GM21447 (cell line): ENCODE measurements around the gene SMARCA2.

Experiments used
- ATAC-seq: cut with Tn5 transposase; IDR thresholded peaks from one replicate; pipeline ENCODE4 v1.9.1; 2021; ENCODE audit not compliant: unreplicated experiment

The SMARCA2 gene

DNA sequence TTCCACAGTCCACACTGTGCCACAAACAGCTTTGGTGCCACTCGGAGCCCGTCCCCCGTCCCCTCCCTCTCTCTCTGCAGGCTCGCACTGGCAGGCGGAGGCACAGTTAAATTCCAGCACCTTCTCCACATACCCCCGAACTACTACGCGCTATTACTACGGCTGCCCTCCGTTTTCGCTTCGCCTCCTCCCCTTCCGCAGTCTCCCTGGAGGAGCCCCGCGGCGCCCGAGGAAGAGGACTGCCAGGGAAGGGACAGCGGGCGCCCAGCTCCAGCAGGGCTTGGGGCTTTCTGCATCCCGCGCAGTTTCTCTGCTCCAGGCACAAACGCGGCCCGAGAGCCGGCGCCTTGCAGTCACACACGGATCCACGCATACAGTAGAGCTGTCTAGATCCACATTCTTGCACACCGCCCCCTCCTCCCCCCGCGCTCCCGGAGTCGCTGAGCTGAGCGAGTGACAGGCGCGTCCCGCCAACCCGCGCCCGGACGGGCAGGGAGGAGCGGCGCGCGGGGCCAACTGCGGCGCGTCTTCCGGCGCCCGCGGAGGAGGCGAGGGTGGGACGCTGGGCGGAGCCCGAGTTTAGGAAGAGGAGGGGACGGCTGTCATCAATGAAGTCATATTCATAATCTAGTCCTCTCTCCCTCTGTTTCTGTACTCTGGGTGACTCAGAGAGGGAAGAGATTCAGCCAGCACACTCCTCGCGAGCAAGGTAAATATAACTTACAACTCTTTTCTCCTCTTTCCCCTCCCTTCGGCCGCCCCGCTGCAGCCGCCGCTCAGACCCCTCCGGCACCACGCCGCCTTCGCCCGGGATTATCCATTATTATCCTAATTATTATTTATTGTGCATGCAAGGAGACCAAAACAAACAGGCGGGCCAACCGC, at the start of gene SMARCA2:
TSS of gene SMARCA2 (plus strand) at position 652 of the 885 bp plus-strand sequence. CDS start 13,676 bp downstream, outside the sequence.
- ATAC-seq, result peak; percentile 69

DNA sequence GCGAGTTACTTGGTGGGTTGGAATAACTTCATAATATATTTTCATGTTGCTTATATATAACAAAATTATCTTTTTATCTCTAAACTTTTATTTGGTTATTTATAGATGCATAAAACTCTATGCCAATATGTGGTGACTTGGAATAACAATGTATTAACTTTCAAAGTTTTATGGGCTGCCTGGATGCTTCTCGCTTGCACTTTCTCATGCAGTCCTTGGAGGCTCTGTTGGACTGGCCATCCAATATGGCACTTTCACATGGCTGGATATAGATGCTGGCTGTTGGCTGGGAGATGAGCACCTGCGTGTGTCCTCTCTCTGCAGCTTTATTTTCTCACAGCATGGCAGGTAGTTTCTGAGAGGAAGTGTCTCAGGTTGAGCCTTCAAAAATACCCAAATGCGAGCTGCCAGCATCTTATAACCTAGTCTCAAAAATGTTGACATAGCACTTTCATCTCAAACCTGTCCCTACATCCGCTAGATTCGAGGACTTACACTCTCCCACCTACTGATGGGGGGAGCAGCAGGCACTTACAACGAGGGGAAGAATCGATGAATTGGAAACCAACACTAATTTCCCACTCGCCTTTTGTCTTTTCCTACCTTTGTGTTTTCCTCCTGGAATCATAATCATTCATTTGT, 48.3 kb upstream of the SMARCA2 start:
- ATAC-seq, result no peak

DNA sequence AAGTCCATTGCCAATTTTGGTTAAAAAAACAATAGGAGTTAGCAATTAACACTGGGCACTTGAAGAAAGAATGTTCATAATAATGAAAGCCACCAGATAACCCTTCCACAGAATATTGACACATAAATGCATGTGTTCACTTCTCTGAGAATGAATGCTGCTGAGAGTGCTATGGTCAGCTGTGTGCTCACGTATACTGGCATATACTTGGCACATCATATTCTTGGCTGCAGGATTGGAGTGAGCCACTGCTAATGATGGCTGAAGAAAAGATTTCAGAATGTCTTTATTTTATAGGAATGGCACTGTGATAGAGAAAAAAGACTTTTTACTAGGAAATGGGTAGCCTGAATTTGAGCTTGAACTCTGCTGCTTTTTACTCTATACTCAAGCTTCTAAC, 46.0 kb upstream of the SMARCA2 start:
- no peak for ATAC-seq

DNA sequence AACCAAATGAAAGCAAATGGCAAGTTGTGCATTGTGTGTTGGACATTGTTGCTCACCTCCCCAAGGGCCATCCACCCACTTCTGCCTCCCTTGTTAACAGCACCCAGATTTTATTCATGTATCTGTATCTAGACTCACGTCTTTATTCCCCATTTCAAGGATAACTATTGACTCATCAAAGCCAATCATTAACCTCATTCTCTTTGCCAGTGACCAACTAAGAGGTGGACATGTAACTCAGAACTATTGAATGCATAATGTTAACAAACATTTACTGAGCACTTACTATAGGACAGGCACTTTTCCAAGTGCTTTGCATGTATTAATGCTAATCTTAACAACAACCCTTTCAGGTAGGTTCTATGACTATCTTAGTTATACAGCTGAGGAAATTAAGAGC, 45.2 kb upstream of the SMARCA2 start:
- no peak for ATAC-seq

DNA sequence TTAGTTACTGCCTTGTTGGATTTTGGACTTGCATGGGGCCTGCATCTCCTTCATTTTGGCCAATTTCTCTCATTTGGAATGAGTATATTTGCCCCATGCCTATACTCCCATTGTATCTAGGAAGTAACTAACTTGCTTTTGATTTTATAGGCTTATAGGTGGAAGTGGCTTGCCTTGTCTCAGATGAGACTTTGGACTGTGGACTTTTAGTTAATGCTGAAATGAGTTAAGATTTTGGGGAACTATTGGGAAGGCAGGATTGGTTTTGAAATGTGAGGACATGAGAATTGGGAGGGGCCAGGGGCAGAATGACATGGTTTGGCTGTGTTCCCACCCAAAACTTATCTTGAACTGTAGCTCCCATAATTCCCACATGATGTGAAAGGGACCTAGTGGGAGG, 42.5 kb upstream of the SMARCA2 start:
- ATAC-seq, result no peak

DNA sequence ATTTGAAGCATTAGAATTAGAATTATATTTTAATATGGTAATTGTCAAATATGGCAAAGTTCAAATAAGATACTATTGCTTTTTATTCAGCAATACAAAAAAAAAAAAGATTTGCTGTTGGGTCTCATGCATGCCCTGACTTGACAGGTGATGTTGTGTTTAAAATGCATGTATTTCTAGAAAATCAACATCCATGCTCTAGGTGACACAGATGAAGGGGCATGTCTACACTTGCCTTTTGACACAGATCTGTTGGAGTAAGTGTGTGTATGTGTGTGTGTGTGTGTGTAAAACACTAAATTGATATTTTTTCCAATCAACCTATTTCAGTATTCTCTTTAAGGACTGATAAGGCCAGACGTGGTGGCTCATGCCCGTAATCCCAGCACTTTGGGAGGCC, 38.1 kb upstream of the SMARCA2 start:
- ATAC-seq, result no peak

DNA sequence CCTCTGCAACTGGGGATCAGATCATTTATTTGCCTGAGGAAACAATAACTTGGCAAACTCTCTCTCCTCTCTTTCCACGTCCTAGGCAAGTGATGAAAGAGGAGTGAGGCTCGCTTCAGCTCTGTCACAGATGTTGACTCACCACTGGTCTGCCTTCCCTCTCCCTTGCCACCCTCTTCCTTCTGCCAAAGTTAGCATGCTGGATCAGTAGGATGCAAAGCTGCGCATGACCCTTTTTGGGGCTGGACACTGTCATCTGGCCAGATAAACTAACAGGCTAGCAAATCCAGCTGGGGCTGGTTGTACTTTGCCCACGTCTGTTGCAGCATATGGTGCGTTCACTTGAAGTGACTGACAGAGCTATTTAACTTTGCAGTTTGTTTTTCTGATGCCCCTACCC, 36.2 kb upstream of the SMARCA2 start:
- ATAC-seq, result no peak

DNA sequence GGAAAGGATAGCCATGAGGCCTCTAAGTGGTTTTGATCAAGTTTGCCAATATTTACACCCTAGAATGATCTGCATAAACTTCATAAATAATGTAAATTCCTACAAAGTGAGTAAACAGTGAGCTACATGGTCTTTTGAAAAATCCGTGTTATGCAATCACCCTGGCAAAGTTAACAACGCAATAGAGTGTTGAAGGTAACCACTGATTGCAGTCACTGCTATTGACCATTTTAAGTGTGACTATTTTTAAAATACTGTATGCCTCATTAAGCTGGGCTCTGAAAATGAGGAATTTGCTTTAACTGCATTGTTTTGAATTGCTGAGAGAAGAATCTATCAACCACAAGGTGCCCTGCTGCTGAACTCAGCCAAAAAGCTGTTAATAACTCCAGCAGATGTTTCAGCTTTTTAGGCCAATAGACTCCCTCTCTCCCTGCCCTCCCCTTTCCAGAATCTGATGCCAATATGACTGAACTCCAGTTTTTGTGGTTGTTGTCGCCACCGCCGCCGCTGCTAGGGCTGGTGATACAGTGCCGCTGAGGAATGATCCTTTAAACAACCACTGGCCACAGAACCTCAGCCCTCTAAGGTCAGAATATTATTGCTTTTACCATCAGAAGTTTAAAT, 35.3 kb upstream of the SMARCA2 start:
- no peak for ATAC-seq

DNA sequence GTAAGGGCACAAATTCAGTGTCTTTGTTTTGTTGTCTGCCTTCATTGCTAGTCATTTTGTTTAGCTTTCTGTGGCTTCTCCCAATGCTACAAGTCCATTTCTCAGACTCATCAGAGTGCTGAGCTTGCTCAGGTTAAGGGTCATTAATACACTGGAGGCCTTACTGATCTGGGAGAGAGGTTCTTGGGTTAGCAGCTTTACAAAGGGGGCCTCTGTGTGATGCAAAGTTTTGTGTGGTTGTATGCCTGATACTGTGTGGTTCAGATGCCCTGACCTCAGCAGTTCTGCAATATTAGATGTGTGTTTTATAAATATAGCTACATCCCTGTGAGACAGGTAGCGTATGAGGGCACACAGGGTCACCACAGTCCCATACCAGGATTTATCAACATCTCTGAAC, 34.8 kb upstream of the SMARCA2 start:
- no peak for ATAC-seq

DNA sequence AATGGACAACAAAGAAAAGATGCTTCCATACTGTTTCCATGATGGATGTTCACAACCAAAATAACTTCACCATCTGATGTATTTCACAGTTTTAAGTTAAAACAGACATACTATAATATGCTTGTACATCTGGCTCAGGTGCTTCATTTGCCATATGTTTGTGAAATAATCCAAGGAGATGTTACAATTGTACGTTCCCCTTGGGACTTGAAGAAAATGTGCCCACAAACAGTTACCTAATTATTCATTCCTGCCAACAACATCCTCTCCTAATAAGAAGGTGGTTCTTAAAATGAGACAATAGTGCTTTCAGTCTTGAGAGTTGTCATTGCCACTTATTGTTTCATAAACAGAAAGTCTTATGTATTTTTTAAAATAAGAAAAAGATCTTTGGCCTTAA, 33.1 kb upstream of the SMARCA2 start:
- no peak for ATAC-seq

DNA sequence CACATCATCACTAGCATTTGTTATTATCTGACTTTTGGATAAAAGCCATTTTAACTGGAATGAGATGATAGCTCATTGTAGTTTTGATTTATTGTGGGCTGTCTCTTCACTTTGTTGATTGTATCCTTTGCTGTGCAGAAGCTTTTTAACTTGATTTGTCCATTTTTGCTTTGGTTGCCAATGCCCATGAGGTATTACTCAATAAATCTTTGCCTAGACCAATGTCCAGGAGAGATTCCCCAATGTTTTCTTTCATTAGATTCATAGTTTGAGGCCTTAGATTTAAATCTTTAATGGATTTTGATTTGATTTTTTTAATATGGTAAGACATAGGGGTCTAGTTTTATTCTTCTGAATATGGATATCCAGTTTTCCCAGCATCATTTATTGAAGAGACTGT, 28.8 kb upstream of the SMARCA2 start:
- no peak for ATAC-seq

DNA sequence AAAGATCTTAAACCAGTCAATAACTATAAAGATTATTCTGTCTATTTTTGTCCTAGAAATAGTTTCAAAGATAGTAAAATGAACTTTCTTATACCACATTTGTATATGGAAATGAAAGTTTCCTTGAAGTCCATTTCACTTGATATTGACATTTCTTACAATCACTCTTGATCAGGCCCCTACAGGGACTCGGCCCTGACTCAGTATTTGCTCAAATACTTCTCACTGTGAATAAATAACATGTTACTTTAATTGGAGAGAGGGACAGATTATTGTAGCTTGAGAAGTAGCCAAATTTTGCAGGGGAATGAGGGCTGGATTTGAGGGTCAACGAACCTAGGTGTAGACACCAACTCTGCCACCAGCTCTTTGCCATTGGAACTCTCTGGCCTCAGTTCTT, 25.6 kb upstream of the SMARCA2 start:
- ATAC-seq, result no peak

DNA sequence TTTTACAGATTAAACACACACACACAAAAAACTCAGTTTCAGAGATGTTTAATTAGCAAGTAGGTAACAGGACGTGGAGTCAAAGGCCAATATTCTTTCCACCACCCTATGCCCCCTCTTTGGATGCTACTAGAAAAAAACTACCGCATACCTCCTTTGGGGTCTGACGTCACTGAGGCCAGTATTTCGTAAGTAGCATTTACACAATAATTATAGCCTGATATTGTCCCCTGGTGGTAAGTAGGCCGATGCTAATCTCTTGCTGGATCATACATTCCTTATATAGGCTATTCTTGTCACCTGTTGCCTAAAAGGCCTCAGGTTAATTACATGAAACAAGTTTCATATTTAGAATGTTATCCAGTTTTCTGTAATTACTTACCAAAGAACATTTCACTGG, 21.0 kb upstream of the SMARCA2 start:
- no peak for ATAC-seq

DNA sequence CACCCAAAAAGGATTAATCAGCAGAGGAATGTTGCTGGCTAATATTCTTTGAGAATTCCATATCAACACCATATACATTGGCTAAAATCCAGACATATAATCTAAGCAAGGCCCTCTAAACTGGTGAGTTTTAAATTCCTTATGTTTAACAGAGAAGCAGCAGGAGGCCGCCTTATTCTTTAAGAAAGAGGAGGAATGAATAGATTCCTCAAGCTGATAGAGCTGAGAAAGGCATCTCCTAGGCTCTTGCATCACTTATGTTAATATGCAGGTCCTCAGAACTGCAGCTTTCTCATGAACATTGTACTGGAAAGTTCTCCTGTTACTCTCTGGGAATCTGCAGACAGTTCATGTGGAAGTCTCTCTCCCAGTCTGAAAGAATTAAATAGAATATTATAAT, 20.1 kb upstream of the SMARCA2 start:
- no peak for ATAC-seq

DNA sequence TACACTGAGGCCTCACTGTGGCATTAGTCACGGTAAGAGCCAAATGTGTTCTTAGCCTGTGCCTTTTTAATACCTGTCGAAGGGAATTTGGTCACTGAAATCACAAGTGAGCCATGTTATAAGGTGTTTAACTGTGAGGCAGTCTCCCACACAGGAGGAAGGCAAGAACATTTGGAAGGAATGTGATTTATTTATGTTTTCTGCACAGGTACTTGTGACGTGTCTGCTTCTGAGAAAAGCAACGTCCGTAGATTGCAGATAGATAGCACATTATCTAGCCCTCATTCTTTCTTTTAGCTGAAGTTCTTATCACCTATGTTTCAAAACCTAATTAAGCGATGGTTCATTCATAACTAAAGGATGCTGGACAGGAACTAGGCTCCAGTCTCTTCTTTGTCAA, 19.0 kb upstream of the SMARCA2 start:
- no peak for ATAC-seq

DNA sequence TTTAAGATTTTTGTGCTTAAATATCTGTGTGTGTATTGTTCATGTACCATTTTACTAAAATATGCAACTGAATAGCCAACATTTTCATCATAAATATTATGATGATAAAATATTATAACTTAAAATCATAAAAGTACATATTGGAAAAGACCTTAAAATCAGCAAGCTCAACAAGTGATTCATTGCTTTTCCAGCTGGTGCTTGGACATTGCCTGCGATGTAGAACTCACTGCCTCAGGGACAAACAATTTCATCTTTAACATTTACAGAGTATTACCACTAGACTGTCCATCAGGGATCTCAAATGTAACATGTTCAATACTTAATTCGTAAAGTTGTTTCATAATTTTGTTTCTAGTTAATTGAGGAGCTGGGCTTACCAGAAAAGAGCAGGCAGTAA, 17.5 kb upstream of the SMARCA2 start:
- ATAC-seq, result no peak

DNA sequence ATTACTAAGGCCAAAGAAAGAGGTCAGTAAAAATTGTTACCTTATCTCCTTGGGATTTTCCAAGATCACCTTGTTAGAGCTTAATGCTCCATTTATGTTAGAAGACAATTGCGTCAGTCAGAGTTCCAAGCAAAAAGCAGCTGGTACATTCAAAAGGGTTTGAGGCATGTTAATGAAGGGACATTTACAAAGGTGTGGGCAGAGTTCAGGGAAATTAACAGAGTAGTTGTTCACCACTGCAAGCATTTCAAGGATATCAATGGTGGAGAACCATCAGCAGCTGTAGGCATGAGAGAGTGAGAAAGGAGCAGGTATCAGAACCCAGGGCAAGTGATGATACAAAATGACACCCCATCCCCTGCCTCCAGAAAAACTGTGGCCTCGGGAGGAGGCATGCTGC, 17.0 kb upstream of the SMARCA2 start:
- no peak for ATAC-seq

DNA sequence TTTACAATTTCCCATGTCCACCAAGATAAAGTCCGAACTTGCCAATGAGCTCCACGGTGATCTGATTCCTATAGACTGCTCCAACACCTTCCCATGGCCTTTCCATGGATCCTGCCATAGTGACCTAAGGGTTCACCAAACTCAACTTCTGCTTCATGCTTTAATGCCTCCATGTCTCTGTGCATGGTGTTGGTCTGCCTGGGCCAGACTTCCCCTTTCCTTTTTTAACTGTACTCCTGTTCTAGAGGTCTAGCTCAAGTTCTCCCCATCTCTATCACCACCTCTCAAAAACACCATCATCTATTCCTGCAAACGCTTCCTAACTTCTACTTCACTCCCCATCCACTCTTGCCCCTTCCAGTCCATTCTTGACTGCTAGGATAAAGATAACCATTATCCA, 14.8 kb upstream of the SMARCA2 start:
- no peak for ATAC-seq

DNA sequence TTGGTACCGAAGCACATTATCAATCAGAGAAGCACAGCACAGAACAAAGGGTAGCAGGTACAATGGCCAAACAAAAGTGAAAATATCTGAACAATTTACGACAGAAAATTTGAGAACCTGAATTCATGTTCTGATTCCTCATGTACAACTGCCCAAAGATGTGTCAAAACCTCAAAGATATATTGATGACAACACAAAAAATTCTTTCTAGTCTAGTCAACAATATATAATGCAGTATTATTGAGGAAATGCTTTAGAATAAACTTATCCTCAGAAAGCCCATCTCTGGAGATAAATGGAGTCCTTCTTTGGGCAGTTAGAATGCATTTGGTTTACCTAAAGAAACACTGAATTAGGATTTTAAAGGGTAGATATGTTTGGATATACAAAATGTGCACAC, 6.8 kb upstream of the SMARCA2 start:
- no peak for ATAC-seq

DNA sequence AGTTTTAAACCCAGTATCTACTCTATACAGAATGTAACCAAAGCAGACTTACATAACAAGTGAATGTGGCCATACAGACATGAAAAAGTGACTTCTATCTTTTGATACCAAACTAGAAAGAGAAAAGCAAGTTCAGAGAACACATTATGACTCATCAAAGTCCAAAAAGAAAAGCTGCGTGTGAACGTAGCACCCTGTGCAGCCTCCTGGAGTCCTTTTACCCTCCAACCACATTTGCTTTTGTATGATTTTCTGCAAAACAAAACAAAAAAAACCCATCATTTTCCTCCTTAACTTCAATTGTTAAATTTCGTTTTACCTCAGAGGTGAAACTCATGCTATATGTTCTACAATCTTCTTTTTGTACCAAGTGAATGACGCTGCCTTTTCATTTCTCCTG, 2.8 kb upstream of the SMARCA2 start:
- no peak for ATAC-seq

DNA sequence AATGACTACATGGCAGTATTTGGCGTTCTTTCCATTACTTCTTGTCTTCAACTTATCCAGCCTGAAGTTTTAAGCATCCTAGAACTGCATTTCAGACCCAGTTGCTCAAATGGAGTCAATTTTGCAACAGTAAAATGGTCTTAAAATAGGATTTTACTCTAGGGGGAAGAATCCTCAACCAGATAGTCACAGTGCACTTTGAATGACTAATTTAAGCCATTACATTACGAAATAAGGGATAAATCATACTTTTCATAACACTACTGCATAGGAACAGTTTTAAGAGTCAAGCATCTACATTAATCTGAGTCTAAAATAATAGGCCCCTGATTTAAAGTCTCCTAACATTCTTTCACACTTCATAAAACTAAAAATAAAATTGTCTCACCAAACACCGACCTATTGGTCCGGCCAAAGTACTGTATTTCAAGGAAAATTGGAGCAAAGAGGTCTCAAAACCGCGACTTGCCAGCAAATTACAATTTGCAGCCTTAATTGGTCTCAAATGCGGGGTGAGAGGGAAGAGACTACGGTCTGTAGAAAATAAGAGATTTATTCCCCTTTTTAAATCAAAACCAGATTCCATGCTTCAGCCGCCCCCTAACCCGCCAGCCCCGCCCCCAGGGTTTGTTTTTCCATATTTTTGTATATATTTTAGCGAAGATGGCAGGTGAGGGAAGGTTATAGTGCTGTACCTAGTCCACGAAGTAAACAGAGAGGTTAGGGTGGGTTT, 1.2 kb upstream of the SMARCA2 start:
- no peak for ATAC-seq
